ENCODE data around the gene POLR2A.
"Not testable (repeated sequence)": the region's sequence is repeated elsewhere in the genome, so short reads cannot be mapped to it uniquely, and the experiment has no call there.

Gene POLR2A

GRCh38 chr17:7460850-7461660 lies 23.1 kb upstream of the POLR2A start:
- no peak for DNase-seq

DNA sequence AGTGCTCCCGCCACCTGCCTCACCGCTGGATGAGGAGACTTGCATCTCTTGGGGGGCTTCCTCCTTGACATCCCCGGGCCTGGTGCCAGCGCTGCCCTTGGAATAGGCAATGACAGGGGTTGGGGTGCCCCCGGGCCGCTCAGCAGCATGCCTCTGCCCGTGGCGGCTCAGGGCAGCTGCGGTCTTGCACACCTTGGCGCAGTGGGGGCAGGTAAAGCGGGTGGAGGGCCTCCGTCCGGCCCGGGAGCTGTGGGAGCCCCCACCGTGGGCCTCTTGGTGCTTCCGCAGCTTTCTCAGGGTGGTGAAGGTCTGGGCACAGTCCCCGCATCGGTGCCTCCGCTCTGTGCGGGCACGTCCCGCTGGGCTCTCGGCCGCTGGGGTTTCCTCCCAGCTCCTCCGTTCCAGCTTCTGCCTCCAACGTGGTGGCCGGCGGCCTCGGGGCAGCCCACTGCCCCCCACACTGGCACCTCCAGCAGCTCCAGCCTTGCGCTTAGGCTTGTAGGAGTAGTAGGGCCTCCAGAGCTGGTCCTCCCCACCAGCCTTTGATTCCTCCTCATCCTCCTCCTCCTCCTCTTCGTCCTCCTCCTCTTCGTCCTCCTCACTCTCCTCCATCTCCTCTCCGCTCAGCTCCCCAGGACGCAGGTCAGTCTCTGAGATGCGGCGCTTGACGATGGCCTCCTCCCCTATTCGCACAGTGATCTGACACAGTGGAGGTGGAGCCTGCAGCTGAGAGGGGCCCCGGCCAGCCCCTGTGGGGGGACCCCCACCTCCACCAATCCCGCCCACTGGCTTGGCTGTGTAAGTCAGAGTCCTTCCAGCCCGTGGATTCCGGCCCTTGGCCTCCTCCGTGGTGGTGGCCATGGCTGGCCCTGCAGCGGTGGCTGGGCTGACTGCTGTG lies 21.4 kb upstream of the POLR2A start:
- DNase-seq, result no peak

DNA sequence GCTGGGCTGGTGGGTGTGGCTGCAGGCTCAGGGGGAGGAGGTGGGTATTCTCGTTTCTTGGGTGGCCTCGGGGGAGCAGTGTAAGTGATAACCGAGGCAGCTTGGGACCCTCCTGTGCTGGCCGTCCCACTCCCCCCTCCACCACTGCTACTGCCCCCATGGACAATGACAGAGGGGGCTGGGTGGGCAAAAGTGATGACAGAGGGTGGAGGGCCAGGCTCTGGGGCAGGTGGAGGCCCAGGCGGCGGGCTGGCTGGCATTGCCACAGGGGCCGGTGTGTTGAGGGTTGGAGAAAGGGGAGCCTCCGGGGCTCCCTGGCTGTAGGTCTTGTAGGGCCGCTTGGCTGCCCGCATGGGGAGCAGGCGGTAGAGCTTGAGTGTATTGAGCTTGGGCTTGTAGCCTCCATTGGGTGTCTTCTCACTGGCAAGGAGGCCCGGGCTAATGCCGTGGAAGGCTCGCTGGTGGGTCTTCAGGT lies 20.8 kb upstream of the POLR2A start:
- DNase-seq, result no peak

GRCh38 chr17:7464081-7464480 lies 20.1 kb upstream of the POLR2A start:
- DNase-seq, result no peak

DNA sequence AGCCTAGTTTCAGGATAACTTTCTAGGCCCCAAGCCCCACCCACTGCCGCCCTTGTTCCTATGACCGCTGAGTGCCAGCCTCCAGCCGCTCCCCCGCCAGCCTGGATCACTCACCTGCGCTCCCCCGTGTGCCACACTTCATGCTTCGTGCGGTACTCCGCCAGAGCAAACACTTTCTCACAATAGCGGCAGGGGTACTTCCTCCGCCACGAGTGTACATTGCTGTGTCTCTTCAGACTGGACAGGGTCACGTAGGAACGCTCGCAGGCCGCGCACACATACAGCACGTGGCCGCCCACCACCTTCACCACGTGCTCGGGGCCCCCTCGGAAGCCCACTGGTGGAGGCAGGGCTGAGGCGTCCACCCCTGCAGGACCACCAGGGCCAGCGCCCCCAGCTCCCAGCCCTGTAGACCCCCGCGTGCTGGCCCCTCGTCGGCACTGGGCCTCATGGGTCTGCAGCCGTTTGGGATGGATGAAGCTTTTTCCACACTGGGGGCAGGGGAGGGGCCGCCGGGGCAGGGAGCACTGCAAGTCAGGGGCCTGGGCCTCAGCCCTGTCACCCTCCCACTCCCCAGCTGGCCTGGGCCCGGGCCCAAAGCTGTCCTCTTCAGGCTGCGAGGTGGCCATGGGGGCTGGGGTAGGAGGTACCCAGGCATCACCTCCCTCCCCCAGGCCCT lies 18.4 kb upstream of the POLR2A start:
- no peak for DNase-seq

DNA sequence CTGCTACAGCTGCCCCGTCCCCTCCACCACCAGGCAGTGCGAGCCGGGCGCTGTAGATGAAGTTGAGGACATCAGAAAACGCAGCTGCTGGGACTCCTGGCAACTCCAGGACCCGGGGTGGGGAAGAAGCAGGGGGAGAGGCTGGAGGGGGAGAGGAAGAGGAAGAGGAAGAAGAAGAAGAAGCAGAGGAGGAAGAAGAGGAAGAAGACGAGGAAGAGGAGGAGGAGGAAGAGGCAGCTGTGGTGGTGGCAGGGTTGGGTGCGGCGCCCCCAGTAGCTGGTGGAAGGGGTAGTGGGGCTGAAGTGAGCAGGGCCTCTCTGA lies 17.9 kb upstream of the POLR2A start:
- DNase-seq, result no peak

DNA sequence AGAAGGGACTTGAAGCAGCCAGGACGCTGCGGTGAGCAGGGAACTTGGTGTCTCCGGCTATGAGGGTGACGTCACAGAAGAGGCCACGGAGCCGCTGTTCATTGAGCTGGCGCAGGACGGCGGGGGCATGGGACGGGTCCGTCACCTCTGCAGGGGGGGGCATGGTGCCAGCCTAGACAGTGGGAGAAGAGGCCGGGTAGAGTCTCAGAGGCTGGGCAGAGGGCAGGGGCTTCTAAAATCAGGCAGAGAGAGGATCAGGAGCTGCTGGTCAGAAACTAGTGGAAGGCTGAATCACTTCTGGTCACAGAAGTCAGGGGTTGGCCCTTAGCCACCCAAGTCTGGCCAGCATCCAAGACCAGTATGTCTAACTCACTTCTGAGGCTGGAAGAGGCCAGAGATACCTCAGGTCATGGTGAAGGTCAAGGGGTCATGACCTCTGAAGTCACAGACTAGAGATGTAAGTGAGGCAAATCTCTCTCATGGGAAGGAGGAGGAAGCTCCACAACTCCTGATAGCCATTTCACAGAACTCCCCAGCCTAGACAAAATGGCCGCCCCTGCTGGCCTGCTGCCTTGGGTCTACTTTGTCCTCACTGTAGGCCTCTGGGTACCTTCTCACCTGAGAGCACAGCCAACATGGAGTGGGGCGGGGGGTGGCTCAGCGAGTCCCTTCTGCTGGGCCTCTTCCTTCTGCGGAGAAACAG lies 17.4 kb upstream of the POLR2A start:
- no peak for DNase-seq

- DNase-seq, result no peak
These were observed 16.7 kb upstream of the POLR2A start for GRCh38 chr17:7467498-7467897.

GRCh38 chr17:7468290-7468689 lies 15.9 kb upstream of the POLR2A start:
- DNase-seq, result no peak

DNA sequence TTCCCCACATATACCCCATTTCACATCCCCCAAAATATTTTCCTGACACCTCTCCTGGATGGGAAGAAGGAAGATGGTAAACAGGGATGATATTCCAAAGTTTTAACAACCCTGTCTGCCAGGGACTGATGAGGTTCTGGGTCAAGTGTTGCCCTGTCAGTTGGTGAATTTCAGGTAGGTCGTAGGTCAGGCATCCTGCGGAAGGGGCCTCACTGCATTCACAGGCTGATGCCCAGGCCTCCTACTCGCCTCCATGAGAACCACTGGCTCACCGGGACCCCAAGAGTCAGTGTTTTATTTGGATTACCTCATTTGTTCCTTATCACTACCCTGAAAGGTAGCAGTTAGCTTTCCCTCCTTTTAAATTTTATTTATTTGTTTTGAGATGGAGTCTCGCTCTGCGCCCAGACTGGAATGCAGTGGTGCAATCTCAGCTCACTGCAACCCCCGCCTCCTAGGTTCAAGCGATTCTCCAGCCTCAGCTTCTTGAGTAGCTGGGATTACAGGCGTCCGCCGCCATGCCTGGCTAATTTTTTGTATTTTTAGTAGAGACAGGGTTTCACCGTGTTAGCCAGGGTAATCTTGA lies 15.3 kb upstream of the POLR2A start:
- DNase-seq, result no peak

- not testable (repeated sequence) for DNase-seq
These were observed 14.3 kb upstream of the POLR2A start for GRCh38 chr17:7469843-7470242.

GRCh38 chr17:7470457-7470973 lies 13.7 kb upstream of the POLR2A start:
- not testable (repeated sequence) for DNase-seq

DNA sequence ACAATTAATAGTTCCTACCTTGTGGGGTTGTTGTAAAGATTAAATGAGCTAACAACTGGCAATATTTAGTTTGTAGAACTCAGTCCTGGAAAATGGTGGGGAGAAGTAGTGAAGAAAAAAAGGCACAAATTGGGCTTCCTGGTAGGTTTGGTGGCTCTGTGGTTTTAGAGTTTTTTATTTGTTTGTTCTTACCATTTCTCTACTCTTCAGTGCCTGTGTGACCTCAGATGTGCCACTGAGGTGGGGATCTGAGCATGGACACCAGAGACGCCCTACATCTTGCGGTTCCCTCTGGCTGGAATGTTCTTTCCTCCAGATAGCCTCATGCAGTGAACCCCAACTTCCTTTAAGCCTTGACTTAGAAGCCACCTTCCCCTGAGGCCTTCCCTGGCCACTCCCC lies 12.4 kb upstream of the POLR2A start:
- DNase-seq, result no peak

GRCh38 chr17:7474767-7475166 lies 9.4 kb upstream of the POLR2A start:
- not testable (repeated sequence) for DNase-seq

GRCh38 chr17:7475764-7476422 lies 8.3 kb upstream of the POLR2A start:
- DNase-seq, result no peak

DNA sequence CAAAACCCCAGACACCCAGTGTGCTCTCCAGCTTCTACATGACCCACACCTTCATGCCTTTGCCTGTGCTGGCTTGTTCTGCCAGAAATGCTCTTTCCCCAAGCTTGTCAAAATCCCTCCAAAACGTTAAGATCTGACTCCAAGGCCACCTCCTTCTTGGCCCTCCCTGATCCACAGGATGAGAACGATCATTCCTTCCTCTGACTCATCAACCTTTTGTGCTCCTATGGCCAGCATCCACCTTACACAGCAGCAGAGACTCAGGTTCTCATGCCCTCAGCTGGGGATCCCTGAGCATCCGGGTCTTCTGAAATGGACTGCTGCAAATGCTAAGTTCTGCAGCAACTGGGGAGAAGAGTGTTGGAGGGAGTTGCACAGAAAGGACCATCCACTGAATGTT lies 7.7 kb upstream of the POLR2A start:
- no peak for DNase-seq

DNA sequence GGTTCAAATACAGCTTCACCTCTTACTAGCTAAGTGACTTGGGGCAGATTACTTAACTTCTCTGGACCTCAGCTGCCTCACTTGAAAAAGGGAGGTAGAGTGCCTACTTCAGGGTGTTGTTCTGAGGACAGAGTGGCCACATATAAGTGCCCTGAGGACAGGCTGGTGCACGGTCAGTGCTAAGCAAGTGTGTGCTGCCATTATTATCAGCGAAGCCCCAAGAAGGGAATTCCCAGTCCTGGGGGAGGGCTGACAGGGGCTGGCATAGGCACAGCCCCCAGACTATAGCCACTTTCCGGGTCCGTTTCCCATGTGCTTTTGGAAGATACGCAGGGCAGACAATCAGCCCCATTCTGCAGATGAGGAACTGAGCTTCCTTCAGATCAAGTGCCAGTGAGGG lies 7.2 kb upstream of the POLR2A start:
- no peak for DNase-seq

DNA sequence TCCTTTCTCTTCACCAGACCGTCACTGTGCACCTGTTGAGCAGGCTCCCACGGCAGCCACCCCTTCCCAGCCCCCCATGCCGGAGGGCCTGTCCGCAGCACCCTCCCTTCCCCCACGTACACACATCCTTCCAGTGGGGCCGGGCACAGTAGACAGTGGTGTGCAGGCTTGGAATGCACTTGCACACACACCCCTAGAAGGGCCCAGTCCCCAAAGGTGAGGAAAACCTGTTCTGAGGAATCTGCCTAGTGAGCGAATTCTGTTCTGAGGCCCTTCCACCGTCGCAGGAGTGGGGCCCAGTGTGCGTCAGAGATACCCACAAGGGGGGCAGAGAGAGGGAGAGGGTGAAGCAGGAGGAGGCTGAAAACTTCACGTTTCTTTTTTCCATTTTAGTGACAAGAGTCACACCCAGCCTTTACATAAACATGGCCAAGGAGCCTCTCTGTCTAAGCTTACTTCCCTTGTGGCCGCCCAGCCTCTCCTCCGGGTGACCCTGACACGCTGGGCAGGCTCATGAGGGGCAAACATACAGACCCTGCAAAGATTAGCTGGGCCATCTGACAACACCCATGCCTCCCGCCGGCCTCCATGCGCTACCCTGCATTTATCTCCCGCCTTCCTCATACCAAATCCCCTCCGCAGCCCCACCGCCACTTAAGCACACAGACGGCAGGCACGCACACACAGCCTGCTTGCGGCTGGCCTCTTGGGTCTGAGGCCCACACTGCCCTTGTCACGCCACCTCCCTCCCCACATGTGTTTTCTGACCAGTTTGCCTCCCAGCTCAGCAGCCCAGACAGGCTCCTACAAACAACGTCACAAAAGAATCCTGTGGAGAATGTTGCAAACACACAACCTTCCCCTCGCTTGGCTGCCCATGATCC lies 6.5 kb upstream of the POLR2A start:
- DNase-seq, result no peak

DNA sequence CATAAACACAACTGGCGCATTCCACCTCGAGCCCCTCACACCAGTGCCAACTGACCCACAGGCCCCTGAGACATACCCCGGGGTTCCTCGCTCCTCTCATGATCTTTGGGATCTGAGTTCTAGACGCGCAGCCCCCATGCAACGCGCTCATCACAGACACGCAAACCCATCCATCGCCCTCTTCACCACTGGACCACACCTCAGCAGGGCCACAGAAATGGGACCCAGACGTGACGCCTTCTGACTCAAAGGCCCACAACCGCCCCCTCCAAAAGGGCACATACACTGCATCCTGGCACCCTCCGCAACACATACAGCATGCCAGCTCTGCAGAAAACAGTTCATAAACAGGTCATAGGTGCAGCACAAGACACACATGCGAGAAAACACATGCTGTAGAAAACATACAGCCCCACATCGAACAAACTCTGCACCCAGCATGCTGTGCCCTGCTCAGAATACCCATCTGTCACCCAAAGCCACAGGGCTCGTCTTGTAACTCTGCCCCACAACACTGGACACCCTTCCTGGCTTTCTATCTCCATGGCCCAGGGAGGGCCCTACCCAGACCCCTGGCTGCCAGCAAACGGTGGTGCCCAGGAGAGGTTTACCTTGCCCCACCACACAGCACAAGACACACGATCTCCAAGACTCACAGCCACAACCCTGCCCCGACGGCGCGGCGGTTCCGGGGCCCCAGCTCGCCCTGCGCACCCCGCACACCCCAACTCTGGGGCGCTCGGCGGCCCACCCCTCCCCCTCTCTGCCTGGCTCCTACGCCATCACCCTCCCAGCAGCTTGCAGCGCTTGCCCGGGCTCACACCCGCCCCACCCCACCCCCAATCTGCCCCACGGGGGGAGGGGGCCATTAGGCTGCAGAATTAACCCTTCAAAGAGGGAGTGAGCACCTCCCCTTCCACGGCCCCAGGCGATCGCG lies 5.6 kb upstream of the POLR2A start:
- DNase-seq, result no peak
